Body of pancreas (tissue), 4 donors: ENCODE data around the gene FFAR4.

Experiments
- POLR2A ChIP-seq, 3 donors: fragments of 450-650 bp; IDR thresholded peaks; one replicate each; pipeline ENCODE4 v1.6.1; 2016; ENCODE audit warnings: antibody characterized with exemption in 3 of 3, mild to moderate bottlenecking in 2 of 3
- TF ChIP-seq, protein P1 (sequence below), 7 experiments: fragments of 450-650 bp in 4 of 7; fragments of 200-600 bp in 3 of 7; sonication (generic) in 3 of 7; IDR thresholded peaks; one replicate each; pipeline ENCODE4 v1.5.1; 2016 to 2019; ENCODE audit warnings: antibody characterized with exemption in 7 of 7

DNA sequence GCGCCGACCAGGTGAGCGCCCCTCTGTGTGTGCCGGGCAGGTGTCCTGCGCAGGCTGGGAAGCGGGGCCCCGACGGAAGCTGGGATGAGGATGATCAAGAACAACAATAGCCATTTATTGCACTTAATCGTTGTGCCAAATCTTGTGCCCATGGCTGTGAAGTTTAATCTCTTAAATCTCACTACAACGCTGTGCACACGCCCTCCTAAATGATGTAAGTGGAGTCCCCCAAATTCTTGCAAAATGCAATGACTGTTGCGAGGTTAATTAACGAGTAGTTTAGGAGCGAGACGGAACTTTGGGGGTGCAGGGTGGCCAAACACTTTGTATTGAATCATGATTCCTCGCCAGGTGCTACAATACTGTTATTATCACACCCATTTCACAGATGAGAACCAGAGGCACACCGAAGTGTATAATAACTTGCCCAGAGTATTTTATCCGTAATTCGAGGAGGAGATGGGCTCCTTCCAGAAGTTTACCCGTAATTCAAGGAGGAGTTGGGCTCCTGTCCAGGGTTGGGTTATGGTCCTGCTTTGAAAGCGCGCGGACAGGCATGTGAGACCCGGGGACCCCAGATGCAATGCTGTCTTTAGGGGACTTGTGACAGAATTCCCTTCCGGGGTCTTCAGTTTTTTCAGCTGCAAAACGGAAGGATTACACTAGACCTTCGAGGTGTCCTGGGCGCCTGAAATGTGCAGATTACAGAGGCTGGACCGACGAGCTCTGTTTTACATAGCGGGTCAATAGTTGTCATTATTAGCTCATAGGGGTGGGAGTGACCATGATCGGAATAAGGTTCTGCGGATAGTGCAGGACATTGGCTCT is 1.0 kb downstream of the FFAR4 start:
- TF ChIP-seq, protein P1, sequence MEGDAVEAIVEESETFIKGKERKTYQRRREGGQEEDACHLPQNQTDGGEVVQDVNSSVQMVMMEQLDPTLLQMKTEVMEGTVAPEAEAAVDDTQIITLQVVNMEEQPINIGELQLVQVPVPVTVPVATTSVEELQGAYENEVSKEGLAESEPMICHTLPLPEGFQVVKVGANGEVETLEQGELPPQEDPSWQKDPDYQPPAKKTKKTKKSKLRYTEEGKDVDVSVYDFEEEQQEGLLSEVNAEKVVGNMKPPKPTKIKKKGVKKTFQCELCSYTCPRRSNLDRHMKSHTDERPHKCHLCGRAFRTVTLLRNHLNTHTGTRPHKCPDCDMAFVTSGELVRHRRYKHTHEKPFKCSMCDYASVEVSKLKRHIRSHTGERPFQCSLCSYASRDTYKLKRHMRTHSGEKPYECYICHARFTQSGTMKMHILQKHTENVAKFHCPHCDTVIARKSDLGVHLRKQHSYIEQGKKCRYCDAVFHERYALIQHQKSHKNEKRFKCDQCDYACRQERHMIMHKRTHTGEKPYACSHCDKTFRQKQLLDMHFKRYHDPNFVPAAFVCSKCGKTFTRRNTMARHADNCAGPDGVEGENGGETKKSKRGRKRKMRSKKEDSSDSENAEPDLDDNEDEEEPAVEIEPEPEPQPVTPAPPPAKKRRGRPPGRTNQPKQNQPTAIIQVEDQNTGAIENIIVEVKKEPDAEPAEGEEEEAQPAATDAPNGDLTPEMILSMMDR (IDR thresholded peaks at IDR 0.05), result no peak
- no peak for TF ChIP-seq POLR2A (IDR thresholded peaks at IDR 0.05)
